Stimulated activated CD4-positive, alpha-beta T cell treated with anti-CD3 and anti-CD28 coated beads, Interleukin-12 subunit alpha, Interleukin-12 subunit beta, amount 100 ng/mL, for 4 hours (primary cell): Measurements from ENCODE around the gene COTL1.

Experiments
- DNase-seq: peaks from one replicate; pipeline ENCODE4 v3.0.0-alpha.2; 2020

The COTL1 gene

DNA sequence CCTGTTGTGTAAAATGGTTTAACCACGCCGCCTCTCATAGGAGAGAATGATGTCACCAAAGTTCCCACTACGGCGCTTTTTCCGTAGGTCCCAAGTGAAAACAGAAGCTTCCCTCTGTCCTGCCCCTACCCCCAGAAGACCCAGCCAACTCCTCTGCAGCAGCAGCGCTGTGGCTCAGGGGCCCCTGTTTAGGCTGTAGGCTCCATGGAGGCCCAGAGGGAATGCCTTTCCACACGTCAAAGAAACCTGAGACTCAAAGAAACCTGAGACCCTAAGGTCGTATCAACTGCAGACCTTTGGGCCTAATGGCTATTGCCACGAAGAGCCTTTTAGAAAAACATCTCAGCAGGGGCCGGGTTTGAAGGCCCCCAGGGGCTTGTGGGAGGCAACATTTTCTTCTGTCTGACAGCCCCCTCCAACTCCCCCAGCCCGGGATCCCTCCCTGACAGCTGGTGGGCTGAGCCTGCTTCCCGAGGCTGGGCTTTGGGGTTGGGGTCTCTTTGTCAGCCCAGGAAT is 70.3 kb downstream of the COTL1 start:
- peak; percentile 19 for DNase-seq

DNA sequence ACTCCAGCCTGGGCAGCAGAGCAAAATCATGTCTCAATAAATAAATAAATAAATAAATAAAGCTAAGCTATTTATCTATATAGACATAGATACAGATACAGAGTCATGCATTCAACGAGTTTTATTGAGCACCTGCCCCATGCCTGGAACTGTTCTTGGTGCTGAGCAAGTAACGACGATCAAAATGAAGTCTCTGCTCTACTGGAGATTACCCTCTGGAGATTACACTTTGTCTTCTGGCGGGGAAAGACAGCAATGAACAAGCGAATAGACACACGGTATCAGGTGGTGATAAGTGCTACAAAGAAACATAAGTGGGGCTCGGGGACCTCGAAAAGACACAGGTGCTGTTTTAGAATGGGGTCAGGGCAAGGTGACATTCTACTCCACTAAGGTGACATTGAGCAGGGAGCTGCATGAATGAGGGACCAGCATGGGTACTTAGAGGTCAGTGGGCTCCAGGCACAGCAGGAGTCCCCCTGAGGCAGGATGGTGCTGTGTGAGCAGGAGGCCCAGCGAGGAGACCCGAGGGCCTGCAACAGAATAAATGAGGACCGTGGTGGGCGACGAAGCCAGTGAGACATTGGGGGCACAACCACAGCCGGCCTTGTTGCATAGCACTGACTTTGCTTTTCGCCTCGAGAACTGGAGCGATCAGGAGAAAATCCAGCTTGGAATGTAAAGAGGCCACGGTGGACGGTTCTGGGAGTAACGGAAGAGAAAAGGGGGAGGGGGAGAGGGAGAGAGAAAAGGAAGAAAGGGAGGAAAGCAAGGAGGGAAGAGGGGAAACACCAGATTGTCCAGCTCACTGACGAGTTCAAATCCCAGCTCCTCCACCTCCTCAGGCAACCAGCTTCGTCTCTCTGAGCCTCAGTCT is 71.0 kb downstream of the COTL1 start:
- no peak for DNase-seq

DNA sequence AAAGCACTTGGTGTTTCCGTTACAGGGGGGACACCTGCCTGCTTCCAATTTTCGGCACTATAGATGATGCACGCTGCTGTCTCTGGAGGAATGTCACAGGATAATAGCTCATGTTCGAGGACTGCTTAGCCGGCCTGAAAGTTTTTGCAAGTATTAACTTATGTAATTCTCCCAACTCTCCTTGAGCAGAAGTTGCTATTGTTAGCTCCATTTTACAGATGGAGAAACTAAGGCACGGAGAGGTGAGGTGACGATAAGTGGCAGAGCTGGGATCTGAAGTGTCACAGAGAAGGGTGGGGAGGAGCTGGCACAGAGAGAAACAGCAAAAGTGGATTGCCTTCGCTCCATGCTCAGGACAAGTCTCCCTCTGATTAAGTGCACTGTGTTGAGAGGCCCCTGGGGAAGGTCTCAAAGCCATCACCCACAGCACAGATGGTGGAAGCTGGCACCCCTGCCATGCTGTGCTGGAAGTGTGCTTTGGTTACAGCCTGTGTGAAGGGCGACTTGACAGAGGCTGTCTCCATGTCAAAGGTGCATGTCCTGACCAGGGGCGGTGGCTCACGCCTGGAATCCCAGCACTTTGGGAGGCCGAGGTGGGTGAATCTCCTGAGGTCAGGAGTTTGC is 72.7 kb downstream of the COTL1 start:
- no peak for DNase-seq

DNA sequence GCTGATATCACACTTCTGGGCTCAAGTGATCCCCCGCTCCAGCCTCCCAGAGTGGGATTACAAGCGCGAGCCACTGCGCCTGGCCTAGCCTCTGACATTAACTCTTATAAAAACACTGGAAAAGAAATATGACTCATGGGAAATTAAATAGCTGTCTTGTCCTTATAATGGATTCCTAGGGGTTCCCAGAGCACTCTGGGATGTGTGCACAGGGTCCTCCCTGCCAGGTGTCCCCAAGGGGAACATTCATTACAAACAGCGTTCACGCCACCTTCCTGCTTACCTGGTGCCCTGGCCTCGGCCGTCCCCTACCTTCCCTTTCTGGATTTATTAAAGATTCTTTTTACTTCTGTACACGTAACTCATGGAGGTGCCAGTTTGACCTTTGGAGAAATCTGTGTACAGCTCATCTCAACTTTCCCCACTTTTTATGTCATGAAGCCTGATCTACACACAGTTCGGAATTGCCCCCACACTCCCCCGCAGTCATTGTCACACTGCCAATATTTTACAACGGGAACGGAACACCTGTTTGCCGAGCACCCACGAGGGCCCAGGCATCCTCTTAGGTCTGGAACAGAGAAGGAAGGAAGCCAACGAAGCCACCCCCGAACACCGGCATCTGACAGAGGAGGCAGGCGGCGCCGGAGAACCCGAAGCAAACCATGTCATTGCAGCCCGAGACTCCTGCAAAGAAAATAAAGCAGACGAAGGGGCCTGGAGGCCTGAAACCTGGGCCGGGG is 73.7 kb downstream of the COTL1 start:
- DNase-seq = peak; percentile 48

DNA sequence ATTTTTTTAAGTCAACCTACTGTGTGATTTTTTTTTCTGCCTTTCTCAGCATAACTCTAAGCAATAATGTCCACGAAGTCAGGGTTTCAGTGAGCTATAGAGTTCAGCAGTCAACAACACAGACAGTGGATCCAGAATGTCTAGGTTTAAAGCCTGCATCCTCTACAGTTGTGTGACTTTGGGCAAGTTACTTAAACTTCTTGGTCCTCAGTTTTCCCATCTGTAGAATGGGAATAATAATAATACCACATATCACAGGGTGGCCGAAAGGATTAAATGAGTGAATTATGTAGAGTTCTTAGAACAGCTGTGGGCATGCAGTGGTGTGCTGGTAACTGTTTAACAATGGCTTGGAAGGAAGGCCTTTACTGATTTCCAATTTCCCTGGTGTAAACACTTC is 74.6 kb downstream of the COTL1 start:
- DNase-seq = no peak

DNA sequence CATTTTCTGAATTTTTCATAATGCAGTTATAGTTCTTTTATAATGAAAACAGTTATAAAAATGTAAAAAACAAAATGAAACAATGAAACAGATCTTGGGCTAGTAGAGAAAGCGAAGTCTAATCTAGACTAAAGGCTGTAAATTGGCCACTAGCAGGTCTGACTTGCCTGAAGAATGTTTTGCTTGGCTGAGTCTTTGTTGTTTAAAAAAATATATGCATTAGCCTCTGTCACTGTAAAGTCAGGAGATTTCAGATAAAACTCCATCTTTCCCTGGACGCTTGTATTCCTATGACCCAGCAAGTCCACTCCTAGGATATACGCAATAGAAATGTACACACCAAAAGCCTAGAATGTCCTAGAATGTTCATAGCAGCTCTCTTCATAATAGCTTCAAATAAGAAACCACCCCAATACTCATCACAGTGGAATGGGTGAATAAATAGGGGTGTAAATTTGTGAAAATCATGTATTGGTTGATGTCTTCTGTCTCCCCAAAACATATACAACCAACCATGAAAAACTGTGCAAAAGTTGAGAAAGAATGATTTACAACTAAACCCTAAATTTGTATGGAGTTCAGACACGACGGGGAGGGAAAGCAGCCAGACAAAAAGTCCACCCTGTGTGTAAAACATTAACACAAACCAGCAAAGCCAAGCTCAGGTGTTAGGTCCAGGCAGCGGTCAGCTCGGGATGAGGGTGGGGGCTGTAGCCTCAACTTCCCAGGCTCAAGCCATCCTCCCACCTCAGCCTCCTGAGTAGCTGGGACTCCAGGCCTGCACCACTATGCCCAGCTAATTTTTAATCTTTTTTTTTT is 75.7 kb downstream of the COTL1 start:
- DNase-seq = no peak

DNA sequence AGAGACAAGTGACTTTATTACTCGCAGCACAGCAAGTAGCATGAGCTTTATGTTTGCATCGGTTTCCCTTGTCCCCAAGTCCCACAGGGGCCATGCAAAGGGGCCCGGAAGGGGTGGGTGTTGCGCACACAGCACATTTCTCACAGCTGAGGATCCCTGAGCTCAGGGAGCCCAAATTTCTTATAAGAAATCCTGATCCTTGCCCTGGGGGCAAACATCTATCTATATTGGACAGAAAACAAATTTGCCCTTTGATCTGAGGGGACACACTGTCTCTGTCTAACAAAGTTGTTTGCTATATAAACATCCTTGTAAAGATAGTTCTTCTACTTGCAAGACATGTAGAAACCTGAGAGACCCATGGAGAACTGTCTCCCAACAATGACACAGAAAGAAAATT is 77.7 kb downstream of the COTL1 start:
- DNase-seq = no peak

DNA sequence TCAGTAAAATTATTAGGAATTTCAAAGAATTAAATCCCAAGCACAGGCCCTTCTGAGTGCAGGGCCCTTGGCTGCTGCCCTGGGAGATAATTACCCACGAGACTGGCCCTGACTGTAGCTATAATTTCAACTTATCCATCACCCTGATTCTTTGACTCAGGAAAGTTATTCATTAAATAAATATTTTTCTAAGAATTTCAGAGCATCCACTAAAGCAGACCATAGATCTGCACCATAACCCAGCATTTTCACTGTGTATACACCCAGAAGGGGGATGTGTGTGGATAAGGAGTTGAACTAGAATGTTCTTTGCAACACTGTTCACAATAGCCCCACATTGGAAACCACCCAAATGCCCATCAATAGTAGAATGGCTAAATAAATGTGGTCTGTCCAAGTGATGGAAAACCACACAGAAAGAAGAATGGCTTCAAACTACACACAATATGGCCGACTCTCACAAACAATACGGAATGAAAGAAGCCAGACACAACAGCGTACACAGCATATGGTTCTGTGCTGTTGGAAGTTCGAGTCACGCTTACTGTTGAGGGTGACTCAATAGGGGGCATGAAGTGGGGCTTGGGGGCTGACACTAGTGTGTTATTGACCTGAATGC is 79.5 kb downstream of the COTL1 start:
- no peak for DNase-seq

DNA sequence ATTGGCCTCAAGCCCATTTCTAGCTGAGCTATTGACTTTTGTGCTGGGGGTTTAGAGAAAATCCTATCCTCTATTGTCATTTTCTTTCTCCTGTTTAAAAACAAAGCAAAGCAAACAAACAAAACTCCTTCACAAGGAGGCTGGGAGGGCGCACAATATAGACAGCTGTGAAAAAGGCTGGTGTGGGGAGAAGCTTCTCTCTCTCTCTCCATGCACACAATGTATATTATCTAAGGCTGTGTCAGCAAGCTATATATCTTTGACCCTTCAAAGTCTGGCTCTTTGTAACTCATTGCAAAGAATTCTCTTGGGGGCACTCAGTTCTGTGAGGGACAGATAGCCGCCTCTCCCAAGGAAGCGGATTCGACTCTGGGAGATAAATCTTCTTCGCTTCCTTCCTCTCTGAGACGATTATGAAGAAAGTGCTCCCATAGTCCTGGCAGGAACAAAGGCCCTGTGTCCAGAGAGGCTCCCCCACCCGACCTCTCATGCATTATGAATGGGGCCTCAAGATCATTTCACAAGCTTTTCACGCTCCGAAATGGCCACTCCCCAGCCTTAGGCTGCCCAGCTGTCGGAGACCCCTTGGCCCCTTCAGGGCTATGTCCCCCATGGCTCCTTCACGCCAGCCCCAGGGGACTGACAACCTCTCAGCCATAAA is 80.3 kb downstream of the COTL1 start:
- no peak for DNase-seq

DNA sequence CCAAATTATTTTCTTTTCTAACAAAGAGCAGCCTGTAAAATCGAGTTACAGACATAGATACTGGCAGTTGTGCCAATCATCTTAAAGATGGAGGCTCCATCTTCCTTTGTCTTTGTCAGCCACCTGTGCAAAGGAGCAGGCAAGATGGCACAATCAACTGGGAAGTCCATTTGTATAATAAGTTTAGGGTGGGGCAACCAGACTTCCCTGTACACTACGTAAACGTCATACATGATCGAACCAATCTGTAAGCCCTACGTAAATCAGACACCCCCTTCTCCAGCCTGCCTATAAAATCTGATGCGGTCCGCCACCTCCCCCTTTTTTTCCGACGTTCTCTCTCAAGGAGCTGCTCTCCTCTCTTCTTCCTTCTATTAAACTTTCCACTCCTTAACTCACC is 82.0 kb downstream of the COTL1 start:
- no peak for DNase-seq

DNA sequence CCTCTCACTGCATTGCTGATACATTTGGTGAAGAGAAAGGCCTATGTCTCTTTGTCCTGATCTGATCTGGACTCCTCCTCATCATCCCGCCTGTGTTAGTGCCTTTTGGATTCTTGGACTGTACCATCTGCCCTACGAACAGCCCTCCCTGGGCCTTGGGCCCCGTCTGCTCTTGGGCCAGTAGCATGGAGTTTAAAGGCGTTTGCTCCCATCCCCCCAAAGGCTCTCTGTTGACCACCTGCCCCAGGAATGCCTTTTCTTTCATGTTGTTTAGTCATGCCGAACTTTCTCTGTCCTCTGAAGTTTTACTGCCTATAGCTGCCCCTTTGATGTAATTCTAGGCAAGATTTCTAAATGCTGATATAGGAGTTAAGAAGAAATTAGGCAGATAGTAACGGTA is 82.5 kb downstream of the COTL1 start:
- no peak for DNase-seq

DNA sequence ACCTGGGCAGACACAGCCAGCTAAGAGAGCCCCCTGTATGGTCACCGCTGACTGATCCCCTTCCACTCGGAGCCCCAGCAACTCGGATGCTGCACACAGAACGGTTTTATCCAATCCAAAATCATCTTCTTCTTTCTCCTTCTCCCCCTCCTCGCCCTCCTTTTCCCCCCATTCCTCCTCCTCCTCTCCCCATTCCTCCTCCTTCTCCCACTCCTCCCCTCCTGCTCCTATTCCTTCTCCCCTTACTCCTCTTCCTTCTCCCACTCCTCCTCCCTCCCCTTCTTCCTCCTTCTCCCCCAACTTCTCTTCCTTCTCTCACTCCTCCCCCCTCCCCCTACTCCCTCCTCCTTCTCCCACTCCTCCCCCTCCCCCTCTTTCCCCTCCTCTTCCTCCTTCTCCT is 83.1 kb downstream of the COTL1 start:
- DNase-seq = no peak

DNA sequence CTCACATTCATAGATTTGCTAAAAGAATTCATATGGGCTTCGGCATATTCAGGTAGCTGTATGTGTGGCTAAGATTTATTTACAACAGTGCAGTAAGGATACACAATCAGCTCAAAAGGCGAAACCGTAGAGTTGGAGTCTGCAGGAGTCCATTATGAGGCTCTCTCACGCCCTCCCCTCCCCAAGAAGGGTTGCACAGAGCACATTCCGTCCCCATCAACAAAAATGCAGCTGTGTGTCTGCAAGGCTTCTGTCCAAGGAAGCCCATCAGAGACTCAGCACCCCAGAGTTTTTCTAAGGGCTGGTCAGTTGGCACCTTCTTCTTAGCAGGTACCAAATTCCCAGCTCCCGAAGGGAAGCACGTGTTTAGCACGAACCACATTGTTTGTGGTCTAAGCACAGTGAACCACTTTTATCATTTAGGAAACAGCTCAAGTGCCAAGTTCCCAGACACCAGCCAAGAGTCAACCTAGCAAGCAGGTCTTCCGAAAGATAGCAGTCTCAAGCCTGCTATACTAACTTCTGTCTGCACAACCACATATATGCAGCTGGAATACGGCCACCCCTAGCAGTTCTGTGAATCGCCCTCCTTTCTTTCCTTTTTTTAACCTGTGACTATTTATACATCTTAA is 84.9 kb downstream of the COTL1 start:
- no peak for DNase-seq

DNA sequence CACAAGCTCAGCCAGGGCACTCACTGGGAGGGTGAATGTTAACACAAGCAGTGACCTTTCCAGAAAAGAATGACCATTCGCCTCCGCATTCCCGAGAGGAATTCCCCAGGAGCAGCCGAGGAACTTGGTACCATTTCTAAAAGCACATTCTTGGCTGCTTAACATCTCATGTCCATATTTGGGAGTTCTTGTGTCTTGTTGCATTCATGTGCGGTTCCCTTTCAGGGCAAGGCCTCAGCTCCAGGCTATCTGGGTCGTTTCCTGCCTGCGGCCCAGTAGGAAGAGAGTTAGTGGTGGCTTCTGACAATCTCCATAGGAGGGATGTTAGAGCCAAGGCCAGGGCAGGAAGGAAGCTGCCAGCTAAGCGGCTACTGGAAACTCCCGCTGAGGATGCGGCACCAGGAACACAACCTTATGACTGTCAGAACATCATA is 85.6 kb downstream of the COTL1 start:
- no peak for DNase-seq

DNA sequence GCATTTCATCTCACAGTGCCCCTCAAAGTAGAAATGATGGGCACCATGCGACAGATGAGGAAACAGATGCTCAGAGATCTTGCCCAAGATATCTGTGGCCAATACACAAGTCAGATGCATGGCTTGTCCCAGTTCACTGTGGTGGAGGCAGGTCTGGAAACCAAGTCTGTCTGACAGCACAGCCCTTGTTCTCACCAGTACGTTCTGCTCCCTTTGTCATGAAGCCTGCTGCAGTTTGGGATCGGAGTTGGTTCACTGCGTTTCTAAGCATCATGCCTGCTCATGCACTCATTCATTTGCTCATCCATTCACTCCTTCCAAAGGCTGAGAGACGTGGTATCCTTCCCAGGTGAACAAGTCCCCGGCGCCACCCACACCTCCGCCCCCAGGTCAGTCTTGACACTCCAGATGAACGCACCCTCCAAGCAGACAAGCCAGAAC is 86.2 kb downstream of the COTL1 start:
- no peak for DNase-seq

DNA sequence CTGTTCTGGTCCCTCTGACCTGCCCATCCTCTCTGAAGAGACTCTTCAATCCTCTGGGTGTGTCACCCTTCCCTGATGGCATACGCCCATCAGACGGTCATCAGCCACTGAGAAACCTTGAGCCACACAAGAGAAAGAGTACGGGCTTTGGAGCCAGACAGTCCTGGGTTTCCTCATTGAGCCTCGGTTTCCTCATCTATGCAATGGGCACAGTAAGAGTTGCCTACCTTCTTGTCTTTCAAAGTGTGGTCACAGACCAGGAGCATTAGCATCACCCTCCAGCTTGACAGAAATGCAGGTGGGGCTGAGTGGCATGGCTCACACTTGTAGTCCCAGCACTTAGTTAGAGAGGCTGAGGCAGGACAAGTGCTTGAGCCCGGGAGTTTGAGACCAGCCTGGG is 87.3 kb downstream of the COTL1 start:
- DNase-seq = no peak

DNA sequence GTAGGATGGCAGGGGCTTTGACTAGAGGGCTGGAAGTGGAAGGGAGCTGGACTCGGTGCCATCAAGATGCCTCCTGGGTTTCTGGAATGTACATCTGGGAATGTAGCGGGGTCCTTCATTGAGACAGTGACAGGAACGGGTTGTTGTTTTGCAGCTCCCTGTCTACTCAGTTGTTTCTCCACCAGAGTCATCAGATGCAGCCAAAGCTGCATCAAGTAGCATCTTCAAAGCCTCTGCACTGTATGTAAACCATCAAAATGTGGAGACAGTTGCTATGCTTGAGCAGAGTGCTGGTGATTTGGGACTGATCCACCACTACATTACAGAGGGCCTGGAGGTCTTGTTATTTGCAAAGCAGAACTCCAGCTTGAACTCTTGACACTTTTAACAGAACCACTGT is 88.3 kb downstream of the COTL1 start:
- DNase-seq = no peak

DNA sequence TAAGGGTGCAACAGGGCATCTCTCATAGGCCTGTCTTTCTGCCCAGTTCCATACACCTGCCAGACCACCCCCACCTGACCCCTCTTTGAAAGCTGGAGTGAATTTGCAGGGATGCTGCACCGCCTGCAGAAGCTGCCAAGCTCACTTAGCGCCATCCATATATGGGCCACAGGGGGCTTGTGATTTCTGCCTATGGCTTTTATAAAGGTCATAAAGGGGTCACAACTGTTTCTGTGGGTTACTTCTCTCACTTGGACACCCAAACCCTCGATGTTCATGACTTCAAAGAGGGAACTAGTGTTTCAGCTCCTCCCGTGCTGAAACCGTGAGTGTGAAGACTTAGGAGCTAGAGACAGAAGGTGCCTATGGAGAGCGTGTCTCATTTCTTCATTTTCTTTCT is 89.6 kb downstream of the COTL1 start:
- DNase-seq = no peak

DNA sequence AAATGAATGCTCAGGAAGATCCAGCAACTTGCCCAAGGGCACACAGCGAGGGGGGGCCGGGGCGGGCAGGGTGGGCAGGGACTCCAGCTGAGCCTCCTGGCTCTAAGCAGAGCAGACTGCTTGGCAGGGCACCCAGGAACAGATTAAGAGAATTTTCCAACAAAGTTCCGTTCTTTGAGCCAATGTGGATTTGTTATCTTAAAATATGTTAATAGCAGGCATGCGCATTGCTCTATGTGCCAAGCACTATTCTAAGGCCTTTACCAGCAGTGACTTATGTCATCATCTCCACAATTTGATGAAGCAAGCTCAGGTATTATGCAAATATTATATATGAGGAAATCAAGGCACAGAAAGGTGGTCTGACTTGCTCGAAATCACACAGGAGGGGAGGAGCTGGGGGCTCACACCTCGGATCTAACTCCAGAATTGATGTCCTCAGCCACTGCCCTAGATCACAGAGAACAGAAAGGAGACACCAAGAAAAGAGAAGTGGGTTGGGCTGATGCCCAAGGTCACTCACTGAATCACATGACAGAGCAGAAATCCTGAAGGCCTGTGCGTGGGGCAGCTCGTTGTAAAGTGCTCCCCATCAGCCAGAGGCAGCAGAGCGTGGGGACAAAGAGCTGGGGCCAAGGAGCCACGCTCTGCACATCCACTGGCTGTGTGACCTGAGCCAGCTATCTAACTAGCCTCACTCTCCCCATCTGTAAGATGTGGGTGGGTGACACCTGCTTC is 90.2 kb downstream of the COTL1 start:
- DNase-seq = no peak

DNA sequence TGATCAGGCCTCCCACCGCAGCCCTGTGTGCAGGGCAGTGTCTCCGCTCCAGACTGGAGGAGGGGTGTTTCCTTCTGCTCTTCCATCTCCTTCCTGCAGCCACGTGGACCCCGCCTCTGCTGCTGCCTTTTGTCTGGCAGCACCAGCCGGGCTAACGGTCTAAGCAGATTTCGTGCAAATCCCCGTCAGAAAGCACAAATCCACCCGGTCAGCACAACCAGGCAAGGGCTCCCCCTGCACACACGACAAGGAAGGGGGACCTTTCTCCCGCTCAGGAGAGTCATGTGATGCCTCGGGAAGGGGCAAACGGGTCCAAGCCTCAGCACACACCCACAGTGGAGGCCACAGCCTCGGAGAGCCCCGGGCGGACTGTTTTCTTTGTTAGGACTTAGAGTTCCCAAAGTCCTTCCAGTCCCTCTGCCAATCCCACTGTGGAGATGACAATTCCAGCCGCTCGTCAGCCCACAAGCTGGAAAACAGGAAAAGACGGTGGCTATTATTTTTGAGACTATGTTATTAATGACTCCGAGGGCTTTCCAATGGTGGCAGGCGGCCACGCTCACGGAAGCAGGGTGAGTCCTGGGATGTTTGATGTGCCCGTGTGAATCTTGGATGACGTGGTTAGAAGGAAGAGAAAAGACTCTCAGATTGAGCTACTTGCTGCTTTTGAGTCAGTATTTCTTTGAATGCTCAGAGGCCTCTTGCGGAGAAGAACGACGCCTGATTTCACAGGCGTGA is 90.9 kb downstream of the COTL1 start:
- no peak for DNase-seq
